Mesenchymal stem cell (in vitro differentiated cells and primary cell): ENCODE results near the gene KCTD16.

Source experiments
- DNase-seq: peaks from one replicate; pipeline ENCODE4 v3.0.0-alpha.2; 2013
- H2AFZ ChIP-seq: one replicate; pipeline ENCODE4 v1.6.1; 2013; ENCODE audit warnings: low read depth, mild to moderate bottlenecking, control low read depth, inconsistent platforms, low read length, moderate library complexity
- H2AK5ac ChIP-seq: 2 replicates; pipeline ENCODE4 v1.6.1; 2013; ENCODE audit warnings: low read length, moderate library complexity, mild to moderate bottlenecking, inconsistent platforms; ENCODE audit not compliant: severe bottlenecking
- H2BK120ac ChIP-seq: one replicate; pipeline ENCODE4 v1.6.1; 2013; ENCODE audit warnings: low read depth, mild to moderate bottlenecking, inconsistent platforms, low read length, moderate library complexity
- H2BK12ac ChIP-seq, 2 experiments: one replicate each; pipeline ENCODE4 v1.6.1; 2013; ENCODE audit warnings: inconsistent platforms in 2 of 2, low read length in 2 of 2, mild to moderate bottlenecking in 2 of 2, moderate library complexity in 2 of 2, control low read depth in 1 of 2
- H2BK15ac ChIP-seq: one replicate; pipeline ENCODE4 v1.6.1; 2013; ENCODE audit warnings: mild to moderate bottlenecking, low read depth, inconsistent platforms; ENCODE audit not compliant: poor library complexity, severe bottlenecking
- H2BK5ac ChIP-seq: 2 replicates; pipeline ENCODE4 v1.6.1; 2013; ENCODE audit warnings: low read depth, mild to moderate bottlenecking, low read length, control low read depth, inconsistent platforms; ENCODE audit not compliant: poor library complexity, severe bottlenecking
- H3K14ac ChIP-seq, 2 experiments: one replicate each; pipeline ENCODE4 v1.6.1; 2013; ENCODE audit warnings: inconsistent platforms in 2 of 2, low read length in 2 of 2, control low read depth in 1 of 2, mild to moderate bottlenecking in 1 of 2, moderate library complexity in 1 of 2
- H3K18ac ChIP-seq, 2 experiments: one replicate each; pipeline ENCODE4 v1.6.1; 2013; ENCODE audit warnings: inconsistent platforms in 2 of 2, low read length in 2 of 2, control low read depth in 1 of 2, low read depth in 1 of 2, mild to moderate bottlenecking in 1 of 2
- H3K23ac ChIP-seq, 2 experiments: one replicate each; pipeline ENCODE4 v1.6.1; 2013; ENCODE audit warnings: inconsistent platforms in 2 of 2, low read length in 2 of 2, mild to moderate bottlenecking in 2 of 2, moderate library complexity in 2 of 2, control low read depth in 1 of 2
- H3K27ac ChIP-seq: 2 replicates; pipeline ENCODE4 v1.5.1; 2013; ENCODE audit warnings: mild to moderate bottlenecking, moderate library complexity, low read length, control low read depth, inconsistent platforms; ENCODE audit not compliant: poor library complexity, severe bottlenecking
- H3K27me3 ChIP-seq, 2 experiments: 2 replicates each; pipeline versions ENCODE4 v1.6.1 to v1.7.0; 2013; ENCODE audit warnings: low read length in 2 of 2, mild to moderate bottlenecking in 2 of 2, moderate library complexity in 2 of 2, control low read depth in 1 of 2, inconsistent platforms in 1 of 2; ENCODE audit not compliant: control insufficient read depth in 1 of 2, insufficient read depth in 1 of 2
- H3K36me3 ChIP-seq, 2 experiments: 2 replicates each; pipeline versions ENCODE4 v1.6.1 to v1.7.0; 2013; ENCODE audit warnings: low read length in 2 of 2, control low read depth in 1 of 2, inconsistent platforms in 1 of 2, low read depth in 1 of 2, mild to moderate bottlenecking in 1 of 2; ENCODE audit not compliant: insufficient read depth in 2 of 2, control insufficient read depth in 1 of 2
- H3K4ac ChIP-seq, 2 experiments: one replicate each; pipeline ENCODE4 v1.6.1; 2013; ENCODE audit warnings: inconsistent platforms in 2 of 2, low read length in 2 of 2, mild to moderate bottlenecking in 2 of 2, moderate library complexity in 2 of 2, control low read depth in 1 of 2, low read depth in 1 of 2
- H3K4me1 ChIP-seq: 2 replicates; pipeline ENCODE4 v1.6.1; 2013; ENCODE audit warnings: low read depth, low read length, control low read depth; ENCODE audit not compliant: control insufficient read depth, insufficient read depth
- H3K4me2 ChIP-seq: 2 replicates; pipeline ENCODE4 v1.6.1; 2013; ENCODE audit warnings: low read length, mild to moderate bottlenecking, inconsistent platforms; ENCODE audit not compliant: poor library complexity, severe bottlenecking
- H3K4me3 ChIP-seq, 2 experiments: 2 replicates each; pipeline versions ENCODE4 v1.5.1 to v1.7.0; 2013; ENCODE audit warnings: low read length in 2 of 2, mild to moderate bottlenecking in 2 of 2, control low read depth in 1 of 2, low read depth in 1 of 2; ENCODE audit not compliant: insufficient read depth in 1 of 2
- H3K79me1 ChIP-seq: replicated peaks from 2 replicates; pipeline ENCODE4 v1.6.1; 2013; ENCODE audit warnings: mild to moderate bottlenecking, control low read depth, low read length, inconsistent platforms; ENCODE audit not compliant: poor library complexity, severe bottlenecking
- H3K9ac ChIP-seq: 2 replicates; pipeline ENCODE4 v1.7.0; 2013; ENCODE audit warnings: mild to moderate bottlenecking, low read length, moderate library complexity
- H3K9me3 ChIP-seq: 2 replicates; pipeline ENCODE4 v1.7.0; 2013; ENCODE audit warnings: mild to moderate bottlenecking, low read length; ENCODE audit not compliant: control insufficient read depth
- H4K8ac ChIP-seq: one replicate; pipeline ENCODE4 v1.6.1; 2013; ENCODE audit warnings: inconsistent platforms, mild to moderate bottlenecking, low read length, moderate library complexity
- H4K91ac ChIP-seq: one replicate; pipeline ENCODE4 v1.6.1; 2013; ENCODE audit warnings: mild to moderate bottlenecking, low read length, inconsistent platforms
- WGBS: methylation state at CpG from one replicate; pipeline ENCODE4 v1.1.7; 2013; ENCODE audit warnings: mixed read lengths; 5-methylcytosine and 5-hydroxymethylcytosine counted together

The KCTD16 gene

GRCh38 chr5:144356489-144356888, 185.8 kb downstream of the KCTD16 start:
- H2BK120ac ChIP-seq: no peak overlapping the region
- no peak overlapping the region for H4K91ac ChIP-seq
- no peak overlapping the region for H3K4me2 ChIP-seq
- no peak overlapping the region for H2AK5ac ChIP-seq
- no peaks in the 10 kb centered on the region for H3K27me3 ChIP-seq
- no peak for DNase-seq
- no peak overlapping the region for H4K8ac ChIP-seq
- H3K23ac ChIP-seq: no peak overlapping the region
- no peak overlapping the region for H3K4me3 ChIP-seq
- no peak overlapping the region for H2BK12ac ChIP-seq
- no peaks in the 10 kb centered on the region for H3K9me3 ChIP-seq
- H3K4ac ChIP-seq: no peak overlapping the region
- no peaks in the 10 kb centered on the region for H3K79me1 ChIP-seq
- no peak overlapping the region for H2BK15ac ChIP-seq
- 75% methylated on average over 1 of the region's 1 CpG for WGBS
- H2BK5ac ChIP-seq: no peak overlapping the region
- no peak overlapping the region for H3K18ac ChIP-seq
- H3K27ac ChIP-seq: no peak overlapping the region
- no peaks in the 10 kb centered on the region for H3K4me1 ChIP-seq
- no peak overlapping the region for H3K9ac ChIP-seq
- no peaks in the 10 kb centered on the region for H3K36me3 ChIP-seq
- H3K14ac ChIP-seq: no peak overlapping the region
- H2AFZ ChIP-seq: no peak overlapping the region

- no peak overlapping the region for H4K91ac ChIP-seq
- H2BK120ac ChIP-seq: no peak overlapping the region
- no peak overlapping the region for H3K9ac ChIP-seq
- H2AK5ac ChIP-seq: no peak overlapping the region
- no peaks in the 10 kb centered on the region for H3K79me1 ChIP-seq
- H3K4ac ChIP-seq: no peak overlapping the region
- no peak overlapping the region for H3K4me2 ChIP-seq
- no peaks in the 10 kb centered on the region for H3K36me3 ChIP-seq
- H3K14ac ChIP-seq: no peak overlapping the region
- H3K27ac ChIP-seq: no peak overlapping the region
- H2BK15ac ChIP-seq: no peak overlapping the region
- no peak overlapping the region for H2BK5ac ChIP-seq
- H3K4me3 ChIP-seq: no peak overlapping the region
- no peak overlapping the region for H3K18ac ChIP-seq
- H3K23ac ChIP-seq: no peak overlapping the region
- H3K27me3 ChIP-seq: no peaks in the 10 kb centered on the region
- no CpG with 5 or more reads among the region's 2 CpGs for WGBS
- no peak overlapping the region for H2BK12ac ChIP-seq
- H4K8ac ChIP-seq: no peak overlapping the region
- H3K4me1 ChIP-seq: no peaks in the 10 kb centered on the region
- DNase-seq: no peak
- H2AFZ ChIP-seq: no peak overlapping the region
- H3K9me3 ChIP-seq: no peaks in the 10 kb centered on the region
Measured at GRCh38 chr5:144361406-144361805, 190.7 kb downstream of the KCTD16 start.

GRCh38 chr5:144365885-144366284, 195.2 kb downstream of the KCTD16 start:
- H3K36me3 ChIP-seq: no peaks in the 10 kb centered on the region
- H2BK5ac ChIP-seq: no peak overlapping the region
- no peak overlapping the region for H3K14ac ChIP-seq
- H3K4ac ChIP-seq: no peak overlapping the region
- no peak overlapping the region for H2BK120ac ChIP-seq
- no peaks in the 10 kb centered on the region for H3K4me1 ChIP-seq
- no peak overlapping the region for H2AFZ ChIP-seq
- H2BK12ac ChIP-seq: no peak overlapping the region
- H3K23ac ChIP-seq: no peak overlapping the region
- no peak overlapping the region for H4K8ac ChIP-seq
- H3K4me2 ChIP-seq: no peak overlapping the region
- H3K79me1 ChIP-seq: no peaks in the 10 kb centered on the region
- no peak overlapping the region for H3K9ac ChIP-seq
- H3K9me3 ChIP-seq: no peaks in the 10 kb centered on the region
- no peak overlapping the region for H3K4me3 ChIP-seq
- no peak overlapping the region for H3K18ac ChIP-seq
- H2AK5ac ChIP-seq: no peak overlapping the region
- no peaks in the 10 kb centered on the region for H3K27me3 ChIP-seq
- H3K27ac ChIP-seq: no peak overlapping the region
- no peak for DNase-seq
- H4K91ac ChIP-seq: no peak overlapping the region
- H2BK15ac ChIP-seq: no peak overlapping the region

GRCh38 chr5:144367991-144368390, 197.3 kb downstream of the KCTD16 start:
- Histone ChIP-seq H4K91ac (no peak overlapping the region), H2BK15ac (no peak overlapping the region), H2BK12ac (no peak overlapping the region), H2AFZ (no peak overlapping the region), H3K4me2 (no peak overlapping the region), H3K4me1 (no peaks in the 10 kb centered on the region), H3K23ac (no peak overlapping the region), H3K14ac (no peak overlapping the region), H3K9ac (no peak overlapping the region), H2AK5ac (no peak overlapping the region), H3K27me3 (no peaks in the 10 kb centered on the region), H2BK120ac (no peak overlapping the region), H3K9me3 (no peaks in the 10 kb centered on the region), H3K18ac (no peak overlapping the region), H3K79me1 (no peaks in the 10 kb centered on the region), H3K27ac (no peak overlapping the region), H3K36me3 (no peaks in the 10 kb centered on the region), H2BK5ac (no peak overlapping the region), H4K8ac (no peak overlapping the region), H3K4ac (no peak overlapping the region), H3K4me3 (no peak overlapping the region)
- no peak for DNase-seq
- WGBS: 77% methylated on average over 2 of the region's 3 CpGs
